Transverse colon (tissue), 4 donors: ENCODE results near the gene DDX56. TPM values are rescaled to one million over a fixed set of nuclear protein-coding genes. Genes with fewer than 3 reads are reported as not detected.

Experiments used
- DNase-seq: peaks from one replicate; pipeline ENCODE4 v3.0.0-alpha.2; 2019
- H3K27ac ChIP-seq, 4 donors: fragments of 200-600 bp; sonication (generic); 2 replicates each; pipeline ENCODE4 v1.5.1; 2016 to 2018; ENCODE audit warnings: inconsistent platforms in 4 of 4
- H3K27me3 ChIP-seq: fragments of 200-600 bp; sonication (generic); 2 replicates; pipeline ENCODE4 v1.5.1; 2017; ENCODE audit warnings: inconsistent platforms
- H3K36me3 ChIP-seq, 4 donors: fragments of 200-600 bp; sonication (generic); 2 replicates each; pipeline ENCODE4 v1.5.1; 2017 to 2019; ENCODE audit warnings: inconsistent platforms in 4 of 4
- H3K4me1 ChIP-seq, 4 donors: fragments of 200-600 bp; sonication (generic); 2 replicates each; pipeline ENCODE4 v1.5.1; 2017 to 2020; ENCODE audit warnings: inconsistent platforms in 4 of 4
- H3K4me3 ChIP-seq, 4 donors: fragments of 200-600 bp; sonication (generic); 1 replicate in 1 of 4; 2 replicates in 3 of 4; pipeline versions ENCODE4 v1.5.1 to v1.6.1; 2017 to 2019; ENCODE audit warnings: inconsistent platforms in 4 of 4
- H3K9me3 ChIP-seq, 2 donors: fragments of 200-600 bp; sonication (generic); 2 replicates each; pipeline ENCODE4 v1.5.1; 2017 to 2019; ENCODE audit warnings: inconsistent platforms in 2 of 2
- CTCF ChIP-seq, 5 experiments: fragments of 200-600 bp in 3 of 5; fragments of 450-650 bp in 2 of 5; sonication (generic) in 3 of 5; IDR thresholded peaks; 1 replicate in 2 of 5; 2 replicates in 3 of 5; pipeline ENCODE4 v1.5.1; 2016 to 2017; ENCODE audit warnings: antibody characterized with exemption in 5 of 5, inconsistent platforms in 3 of 5, mild to moderate bottlenecking in 2 of 5, moderate library complexity in 1 of 5
- EP300 ChIP-seq: sonication (generic); formaldehyde crosslinking; IDR thresholded peaks from one replicate; pipeline ENCODE4 v1.6.1; 2017; ENCODE audit warnings: antibody characterized with exemption, low read depth
- POLR2A ChIP-seq: fragments of 450-650 bp; IDR thresholded peaks from one replicate; pipeline ENCODE4 v1.6.1; 2016; ENCODE audit warnings: antibody characterized with exemption, mild to moderate bottlenecking, moderate library complexity
- POLR2AphosphoS5 ChIP-seq, 3 donors: sonication (generic); formaldehyde crosslinking; IDR thresholded peaks; one replicate each; pipeline ENCODE4 v1.6.1; 2016; ENCODE audit warnings: antibody characterized with exemption in 3 of 3
- WGBS, 2 donors: methylation state at CpG; one replicate each; pipeline ENCODE4 v1.1.5; 2018; ENCODE audit warnings: low coverage in 1 of 2; 5-methylcytosine and 5-hydroxymethylcytosine counted together
- in situ Hi-C, 4 donors: fragments of 200-750 bp; cut with MboI; loops; one replicate each; pipeline versions ENCODE4 v1.15.0 to v1.15.1; 2017; ENCODE audit warnings: low sequenced_read_pairs in 3 of 4, low pct_ligation_motif_present in 1 of 4, low pct_unique_long_range_greater_than_20kb in 1 of 4
- intact Hi-C: fragments of 100-400 bp; cut with DNase I; formaldehyde crosslinking; loops from one replicate; pipeline ENCODE4 v1.15.1; 2023; ENCODE audit warnings: low total_unique reads
- total RNA-seq, 4 donors: library from RNA; depleted of rRNA; stranded (reverse); fragments of >200 nt; gene quantifications; one replicate each; pipeline ENCODE4 v1.1.0, GENCODE V29; 2016

The DDX56 gene
- total RNA-seq, 4 donors from 2014 or later: 41.1 to 202 (median 42.3) TPM

GRCh38 chr7:44569959-44570358 lies 3.7 kb downstream of the DDX56 start:
- intact Hi-C loops: loop anchor here (10.0 kb wide), 1 partner anchor 335 kb away; no protein-coding TSS in a partner anchor
- no peak for TF ChIP-seq EP300
- no peak for TF ChIP-seq POLR2A
- no peak for TF ChIP-seq CTCF (IDR thresholded peaks at IDR 0.05)
- no peak for TF ChIP-seq POLR2AphosphoS5 (IDR thresholded peaks at IDR 0.05)

GRCh38 chr7:44568771-44569560 lies 4.7 kb downstream of the DDX56 start:
- Histone ChIP-seq H3K4me3 (no peak overlapping the region), H3K27me3 (no peaks in the 10 kb centered on the region), H3K9me3 (no peaks in the 10 kb centered on the region), H3K36me3 (peaks cover 0 to 52% (median 22%) of the 10 kb centered on the region in 4 donors), H3K4me1 (peaks cover 7 to 15% (median 10%) of the 10 kb centered on the region in 4 donors), H3K27ac (no peak overlapping the region)
- intact Hi-C loops (loop anchor here (10.0 kb wide), 1 partner anchor 334 kb away; no protein-coding TSS in a partner anchor), in situ Hi-C loops (loop anchor here in 1 of 4 donors (25.0 kb wide), 1 partner anchor 332 kb away; no protein-coding TSS in a partner anchor)
- TF ChIP-seq POLR2A (no peak), CTCF (IDR thresholded peaks at IDR 0.05) (no peak), EP300 (no peak), POLR2AphosphoS5 (IDR thresholded peaks at IDR 0.05) (no peak)
- 93 to 100% methylated on average over 1 to 16 of the region's 17 CpGs for WGBS, 2 donors
- DNase-seq: no peak

More at GRCh38 chr7:44569959-44570358, 3.7 kb downstream of the DDX56 start:
- in situ Hi-C loops: loop anchor here in 1 of 4 donors (25.0 kb wide), 1 partner anchor 333 kb away; no protein-coding TSS in a partner anchor
- DNase-seq: no peak
- WGBS, 2 donors: 92 to 100% methylated on average over 1 to 9 of the region's 9 CpGs
- Histone ChIP-seq H3K27me3 (no peaks in the 10 kb centered on the region), H3K4me3 (no peak overlapping the region), H3K4me1 (peaks cover 16 to 22% (median 17%) of the 10 kb centered on the region in 4 donors), H3K27ac (no peak overlapping the region), H3K9me3 (no peaks in the 10 kb centered on the region), H3K36me3 (peaks cover 0 to 52% (median 22%) of the 10 kb centered on the region in 4 donors)

GRCh38 chr7:44567884-44568283 lies 5.8 kb downstream of the DDX56 start:
- H3K36me3 ChIP-seq: peaks cover 0 to 52% (median 22%) of the 10 kb centered on the region in 4 donors
- in situ Hi-C loops (loop anchor here in 1 of 4 donors (25.0 kb wide), 1 partner anchor 331 kb away; no protein-coding TSS in a partner anchor), intact Hi-C loops (loop anchor here (10.0 kb wide), 1 partner anchor 333 kb away; no protein-coding TSS in a partner anchor)
- TF ChIP-seq POLR2AphosphoS5 (IDR thresholded peaks at IDR 0.05): no peak
- TF ChIP-seq EP300: no peak
- TF ChIP-seq POLR2A: no peak
- TF ChIP-seq CTCF (IDR thresholded peaks at IDR 0.05): no peak
- no peak overlapping the region for H3K4me3 ChIP-seq
- H3K27me3 ChIP-seq: no peaks in the 10 kb centered on the region
- H3K27ac ChIP-seq: no peak overlapping the region
- no peaks in the 10 kb centered on the region for H3K9me3 ChIP-seq
- peaks cover 4 to 10% (median 7%) of the 10 kb centered on the region in 4 donors for H3K4me1 ChIP-seq
- no peak for DNase-seq
- 40 to 91% methylated on average over 1 to 6 of the region's 6 CpGs for WGBS, 2 donors

GRCh38 chr7:44566680-44567079 lies 7.0 kb downstream of the DDX56 start:
- 79 to 80% methylated on average over 5 of the region's 5 CpGs for WGBS, 2 donors
- Histone ChIP-seq H3K9me3 (no peaks in the 10 kb centered on the region), H3K27ac (no peak overlapping the region), H3K27me3 (no peaks in the 10 kb centered on the region), H3K4me3 (no peak overlapping the region), H3K36me3 (peaks cover 0 to 44% (median 22%) of the 10 kb centered on the region in 4 donors), H3K4me1 (peaks cover 0 to 7% (median 3%) of the 10 kb centered on the region in 4 donors)
- intact Hi-C loops (loop anchor here (10.0 kb wide), 1 partner anchor 332 kb away; no protein-coding TSS in a partner anchor), in situ Hi-C loops (loop anchor here in 1 of 4 donors (25.0 kb wide), 1 partner anchor 329 kb away; no protein-coding TSS in a partner anchor)
- TF ChIP-seq POLR2AphosphoS5 (IDR thresholded peaks at IDR 0.05) (no peak), POLR2A (no peak), CTCF (IDR thresholded peaks at IDR 0.05) (no peak), EP300 (no peak)
- DNase-seq: no peak
